Caco-2 (cell line): Measurements from ENCODE around the gene NETO2. TPM values are rescaled to one million over a fixed set of nuclear protein-coding genes. Genes with fewer than 3 reads are reported as not detected.

Experiments
- BruUV-seq: library from RNA; stranded (reverse); fragments of 400-500 nt; replicated peaks from 2 replicates; lab custom pipeline; 2021; lab: Mats Ljungman, UMichigan
- CTCF ChIA-PET: fragments of 300-600 bp; sonication (Branson Sonifier 250); formaldehyde crosslinking; loops from one replicate; lab custom pipeline; 2022; ENCODE audit warnings: antibody characterized with exemption; lab: Charles Lee
- POLR2A ChIA-PET: fragments of 300-600 bp; sonication (Branson Sonifier 250); formaldehyde crosslinking; loops from one replicate; lab custom pipeline; 2022; ENCODE audit warnings: antibody characterized with exemption; lab: Charles Lee
- DNase-seq, 2 experiments: peaks; one replicate each; pipeline versions ENCODE4 v3.0.0 to v3.0.0-alpha.2; 2020 to 2022
- H3K27me3 ChIP-seq: replicated peaks from 2 replicates; pipeline ENCODE4 v1.6.0; 2011; ENCODE audit warnings: low read length; ENCODE audit not compliant: control insufficient read depth, insufficient read depth
- H3K36me3 ChIP-seq: 2 replicates; pipeline ENCODE4 v1.5.1; 2011; ENCODE audit warnings: low read length; ENCODE audit not compliant: control insufficient read depth, insufficient read depth
- H3K4me1 ChIP-seq: fragments of 250-450 bp; sonication (Bioruptor Pico); 2 replicates; pipeline ENCODE4 v1.5.1; 2020; ENCODE audit warnings: mild to moderate bottlenecking
- H3K4me3 ChIP-seq: 2 replicates; pipeline ENCODE4 v1.5.1; 2011; ENCODE audit warnings: low read depth, mild to moderate bottlenecking, control low read depth, low read length
- H3K9me3 ChIP-seq: fragments of 250-450 bp; sonication (Bioruptor Pico); 2 replicates; pipeline ENCODE4 v1.5.1; 2020; ENCODE audit warnings: mild to moderate bottlenecking, moderate library complexity
- H3K27ac Mint-ChIP-seq: one replicate; pipeline ENCODE4 v1.8.0; 2022; ENCODE audit warnings: mixed read lengths; ENCODE audit not compliant: unreplicated experiment
- H3K27me3 Mint-ChIP-seq: one replicate; pipeline ENCODE4 v1.8.0; 2022; ENCODE audit warnings: mixed read lengths; ENCODE audit not compliant: insufficient read depth, unreplicated experiment
- H3K36me3 Mint-ChIP-seq: one replicate; pipeline ENCODE4 v1.8.0; 2022; ENCODE audit warnings: mild to moderate bottlenecking, mixed read lengths; ENCODE audit not compliant: insufficient read depth, unreplicated experiment
- H3K4me1 Mint-ChIP-seq: one replicate; pipeline ENCODE4 v1.8.0; 2022; ENCODE audit warnings: low read depth, mixed read lengths; ENCODE audit not compliant: unreplicated experiment
- H3K4me3 Mint-ChIP-seq: one replicate; pipeline ENCODE4 v1.8.0; 2022; ENCODE audit warnings: mild to moderate bottlenecking, moderate library complexity, mixed read lengths; ENCODE audit not compliant: unreplicated experiment
- H3K9me3 Mint-ChIP-seq: one replicate; pipeline ENCODE4 v1.8.0; 2022; ENCODE audit warnings: mixed read lengths; ENCODE audit not compliant: unreplicated experiment
- intact Hi-C: fragments of 100-400 bp; cut with micrococcal nuclease; formaldehyde crosslinking; loops from one replicate; pipeline ENCODE4 v1.10.0; 2022; ENCODE audit not compliant: unreplicated experiment
- total RNA-seq: library from RNA; stranded (reverse); gene quantifications from 2 replicates; pipeline ENCODE4 v1.2.3, GENCODE V29; 2022
- TF ChIP-seq, protein P1 (sequence below), 2 experiments: fragments of 200-600 bp in 1 of 2; IDR thresholded peaks; 1 replicate in 1 of 2; 2 replicates in 1 of 2; pipeline versions ENCODE4 v1.5.1 to v1.8.0; 2011 to 2022; ENCODE audit warnings: antibody characterized with exemption in 1 of 2, control low read depth in 1 of 2, inconsistent platforms in 1 of 2, low read depth in 1 of 2, low read length in 1 of 2, mild to moderate bottlenecking in 1 of 2, moderate library complexity in 1 of 2; ENCODE audit not compliant: insufficient read depth in 1 of 2, severe bottlenecking in 1 of 2, unreplicated experiment in 1 of 2

NETO2 gene
- total RNA-seq, 1 experiment from 2014 or later = 41.2 TPM

DNA sequence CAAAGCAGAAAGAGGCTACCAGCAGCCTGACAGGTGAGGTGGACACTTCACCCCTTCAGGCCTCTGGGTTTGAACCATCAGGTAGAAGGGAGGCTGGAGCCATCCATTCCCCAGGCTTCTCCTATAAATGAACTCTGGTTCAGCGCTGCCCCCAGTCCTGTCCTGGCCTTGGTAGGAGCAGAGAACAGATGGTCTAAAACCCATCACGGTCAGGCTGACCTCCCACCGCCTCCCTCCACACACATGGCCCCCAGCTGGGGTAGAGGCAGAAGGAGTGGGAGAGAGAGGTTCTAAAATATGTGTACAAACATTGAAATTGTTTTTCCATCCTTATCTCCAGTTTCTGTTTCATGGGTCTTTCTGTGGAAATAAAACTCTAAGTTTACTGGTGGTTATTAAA is 110.6 kb downstream of the NETO2 start:
- intact Hi-C loops = no loop called here
- DNase-seq = no peak
- Mint-ChIP-seq H3K27ac (no peak overlapping the region), H3K4me3 (no peak overlapping the region), H3K4me1 (no peaks in the 10 kb centered on the region), H3K36me3 (no peaks in the 10 kb centered on the region), H3K9me3 (no peaks in the 10 kb centered on the region), H3K27me3 (peaks cover 2% of the 10 kb centered on the region)
- Histone ChIP-seq H3K27me3 (no peaks in the 10 kb centered on the region), H3K9me3 (no peaks in the 10 kb centered on the region), H3K4me3 (no peak overlapping the region), H3K4me1 (no peaks in the 10 kb centered on the region), H3K36me3 (no peaks in the 10 kb centered on the region)
- ChIA-PET CTCF (no interaction called here), POLR2A (no interaction called here)
- TF ChIP-seq, protein P1, sequence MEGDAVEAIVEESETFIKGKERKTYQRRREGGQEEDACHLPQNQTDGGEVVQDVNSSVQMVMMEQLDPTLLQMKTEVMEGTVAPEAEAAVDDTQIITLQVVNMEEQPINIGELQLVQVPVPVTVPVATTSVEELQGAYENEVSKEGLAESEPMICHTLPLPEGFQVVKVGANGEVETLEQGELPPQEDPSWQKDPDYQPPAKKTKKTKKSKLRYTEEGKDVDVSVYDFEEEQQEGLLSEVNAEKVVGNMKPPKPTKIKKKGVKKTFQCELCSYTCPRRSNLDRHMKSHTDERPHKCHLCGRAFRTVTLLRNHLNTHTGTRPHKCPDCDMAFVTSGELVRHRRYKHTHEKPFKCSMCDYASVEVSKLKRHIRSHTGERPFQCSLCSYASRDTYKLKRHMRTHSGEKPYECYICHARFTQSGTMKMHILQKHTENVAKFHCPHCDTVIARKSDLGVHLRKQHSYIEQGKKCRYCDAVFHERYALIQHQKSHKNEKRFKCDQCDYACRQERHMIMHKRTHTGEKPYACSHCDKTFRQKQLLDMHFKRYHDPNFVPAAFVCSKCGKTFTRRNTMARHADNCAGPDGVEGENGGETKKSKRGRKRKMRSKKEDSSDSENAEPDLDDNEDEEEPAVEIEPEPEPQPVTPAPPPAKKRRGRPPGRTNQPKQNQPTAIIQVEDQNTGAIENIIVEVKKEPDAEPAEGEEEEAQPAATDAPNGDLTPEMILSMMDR (IDR thresholded peaks at IDR 0.05; ENCODE audit: insufficient read depth in 1 of 2, low read depth in 1 of 2, low read length in 1 of 2, severe bottlenecking in 1 of 2, unreplicated experiment in 1 of 2) = no peak
- no TSS peak for BruUV-seq

DNA sequence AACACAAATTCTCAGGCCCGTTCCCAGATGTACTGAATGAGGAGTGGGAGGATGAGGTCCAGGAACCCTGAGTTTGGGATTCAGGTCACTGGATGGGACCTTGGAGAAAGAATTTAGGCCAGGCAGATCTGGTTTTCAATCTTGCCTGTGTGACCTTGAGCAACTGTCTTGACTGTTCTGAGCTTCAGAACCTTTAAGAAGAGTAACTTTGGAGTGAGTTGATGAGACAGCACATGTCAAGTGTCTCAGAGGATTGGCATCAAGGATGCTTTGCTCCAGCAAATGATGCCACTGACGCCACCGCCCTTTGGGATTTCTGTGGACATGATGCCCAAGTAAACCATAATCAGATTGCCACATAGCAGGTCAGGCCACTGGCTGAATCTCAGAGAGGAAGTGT is 114.0 kb downstream of the NETO2 start:
- Mint-ChIP-seq H3K27me3 (peaks cover 2% of the 10 kb centered on the region), H3K36me3 (no peaks in the 10 kb centered on the region), H3K9me3 (no peaks in the 10 kb centered on the region), H3K4me1 (no peaks in the 10 kb centered on the region), H3K4me3 (no peak overlapping the region), H3K27ac (no peak overlapping the region)
- Histone ChIP-seq H3K4me3 (no peak overlapping the region), H3K27me3 (no peaks in the 10 kb centered on the region), H3K9me3 (no peaks in the 10 kb centered on the region), H3K4me1 (no peaks in the 10 kb centered on the region), H3K36me3 (no peaks in the 10 kb centered on the region)
- intact Hi-C loops = no loop called here
- POLR2A ChIA-PET = no interaction called here
- no TSS peak for BruUV-seq
- DNase-seq = no peak
- CTCF ChIA-PET = interaction anchor here (0.9 kb wide), 1 partner anchor 8 kb away, joined by 4 read pairs; no protein-coding TSS in a partner anchor
- TF ChIP-seq, protein P1 (IDR thresholded peaks at IDR 0.05; ENCODE audit: insufficient read depth in 1 of 2, low read depth in 1 of 2, low read length in 1 of 2, severe bottlenecking in 1 of 2, unreplicated experiment in 1 of 2) = no peak

DNA sequence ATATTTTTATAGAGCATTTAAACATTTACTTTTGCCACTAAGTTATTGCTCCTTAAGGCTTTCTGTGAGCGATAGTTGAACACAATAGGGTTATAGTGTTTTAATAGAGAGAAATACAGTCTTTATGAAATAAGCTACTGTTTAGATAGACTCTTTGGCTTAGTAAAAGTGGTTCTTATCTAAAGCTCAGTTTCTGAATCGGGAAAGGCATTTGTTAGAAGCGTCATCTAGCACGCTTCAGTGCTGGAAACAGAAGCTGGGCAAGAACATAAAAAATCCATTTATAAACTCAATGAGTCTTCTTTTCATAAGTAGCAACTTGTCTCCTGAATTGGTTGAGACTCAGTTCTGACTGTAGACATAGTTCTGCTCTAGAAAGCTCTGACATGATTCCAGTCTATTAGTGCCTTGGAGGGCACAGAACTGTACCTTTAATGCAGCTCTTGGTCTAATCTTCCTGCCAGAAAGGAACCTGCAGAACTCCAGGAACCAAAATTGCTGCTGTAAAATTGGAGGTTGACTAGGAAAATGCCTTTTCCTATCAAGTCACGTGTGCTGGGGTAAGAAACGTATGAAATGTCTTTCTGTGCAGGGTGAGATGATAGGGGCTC is 114.9 kb downstream of the NETO2 start:
- H3K27me3 Mint-ChIP-seq = no peaks in the 10 kb centered on the region
- H3K36me3 Mint-ChIP-seq = no peaks in the 10 kb centered on the region
- no TSS peak for BruUV-seq
- H3K27ac Mint-ChIP-seq = no peak overlapping the region
- no peak for DNase-seq
- H3K4me1 Mint-ChIP-seq = no peaks in the 10 kb centered on the region
- H3K9me3 Mint-ChIP-seq = no peaks in the 10 kb centered on the region
- H3K4me3 ChIP-seq = no peak overlapping the region
- H3K4me1 ChIP-seq = no peaks in the 10 kb centered on the region
- POLR2A ChIA-PET = interaction anchor here (0.6 kb wide), 1 partner anchor 112 kb away, joined by 3 read pairs; no protein-coding TSS in a partner anchor
- H3K4me3 Mint-ChIP-seq = no peak overlapping the region
- intact Hi-C loops = no loop called here
- CTCF ChIA-PET = interaction anchor here (0.9 kb wide), 1 partner anchor 9 kb away, joined by 4 read pairs; no protein-coding TSS in a partner anchor
- no peaks in the 10 kb centered on the region for H3K36me3 ChIP-seq
- H3K9me3 ChIP-seq = no peaks in the 10 kb centered on the region
- TF ChIP-seq, protein P1 (IDR thresholded peaks at IDR 0.05; ENCODE audit: insufficient read depth in 1 of 2, low read depth in 1 of 2, low read length in 1 of 2, severe bottlenecking in 1 of 2, unreplicated experiment in 1 of 2) = no peak
- no peaks in the 10 kb centered on the region for H3K27me3 ChIP-seq

Other genes starting within 250 kb of the NETO2 start
- 56.2 and 56.7 TPM in 2 replicates for gene DNAJA2, start 170.3 kb downstream of the NETO2 start, total RNA-seq